ENCODE measurements around the gene UBE3B. TPM values are rescaled to one million over a fixed set of nuclear protein-coding genes. Genes with fewer than 3 reads are reported as not detected.
A peak's percentile ranks its signal among the peaks of the same experiment; 100 is the strongest.
"Not testable (repeated sequence)": the region's sequence is repeated elsewhere in the genome, so short reads cannot be mapped to it uniquely, and the experiment has no call there.

The UBE3B gene
- total RNA-seq (2022) (38.6 and 40.0 TPM in 2 replicates), Bru-seq, nascent RNA (percentile 68 among the genes with signal in this experiment), BruChase-seq, experiment 1, labeled RNA remaining after a 6-hour chase (percentile 78 among the genes with signal in this experiment), BruChase-seq, experiment 2, labeled RNA remaining after a 2-hour chase (percentile 78 among the genes with signal in this experiment)
- long read RNA-seq, full-length matches to known transcripts: 17 of 41 reads
- long read RNA-seq, partial matches to known transcripts: 10 of 41 reads
- long read RNA-seq, other reads (novel, unspliced or antisense): 14 of 41 reads

GRCh38 chr12:109477185-109477962, at the start of gene UBE3B, which contains the start of gene KCTD10:
UBE3B (plus strand) TSS chr12:109477634; CDS start chr12:109483552, 5,918 bp downstream.
KCTD10 (minus strand) TSS chr12:109477300; CDS start chr12:109477262, 38 bp downstream.
- Mint-ChIP-seq H3K4me3 (ENCODE audit: unreplicated experiment) (peak within 1 kb of the TSS; percentile 88), H3K4me1 (ENCODE audit: insufficient read depth, unreplicated experiment) (peaks cover 3% of the 10 kb centered on the region), H3K27ac (ENCODE audit: low read depth, unreplicated experiment) (peak within 1 kb of the TSS; percentile 100), H3K36me3 (ENCODE audit: insufficient read depth, unreplicated experiment) (peaks cover 14% of the 10 kb centered on the region), H3K9me3 (ENCODE audit: unreplicated experiment) (no peaks in the 10 kb centered on the region), H3K27me3 (ENCODE audit: insufficient read depth, unreplicated experiment) (no peaks in the 10 kb centered on the region)
- CTCF ChIA-PET: interaction anchor here (0.7 to 1.5 kb wide), 5 partner anchors 10 to 44 kb away, joined by 3 to 7 read pairs (median 3); no protein-coding TSS in a partner anchor
- POLR2A ChIA-PET: interaction anchor here (0.6 to 8.5 kb wide), 14 partner anchors 9 to 1588 kb away, joined by 3 to 130 read pairs (median 4); partner anchors contain the start of genes MMAB and MVK
- intact Hi-C loops (cut with micrococcal nuclease): loop anchor here (1.0 to 2.0 kb wide), 3 partner anchors 15 to 49 kb away; no protein-coding TSS in a partner anchor
- no peak for TF ChIP-seq CTCF (IDR thresholded peaks at IDR 0.05; ENCODE audit: unreplicated experiment)
- DNase-seq (ENCODE audit: unreplicated experiment): peak; percentile 88
- BruUV-seq (replicated peaks): no TSS peak

- no TSS peak for BruUV-seq (replicated peaks)
- no peaks in the 10 kb centered on the region for H3K9me3 Mint-ChIP-seq (ENCODE audit: unreplicated experiment)
- POLR2A ChIA-PET: interaction anchor here (0.6 to 1.1 kb wide), 5 partner anchors 35 to 347 kb away, joined by 3 to 8 read pairs (median 4); partner anchors contain the start of genes KCTD10 and UBE3B
- intact Hi-C loops (cut with micrococcal nuclease): loop anchor here (1.0 to 2.0 kb wide), 4 partner anchors 49 to 347 kb away; partner anchors contain the start of genes KCTD10 and UBE3B
- peaks cover 7% of the 10 kb centered on the region for H3K4me1 Mint-ChIP-seq (ENCODE audit: insufficient read depth, unreplicated experiment)
- TF ChIP-seq CTCF (IDR thresholded peaks at IDR 0.05; ENCODE audit: unreplicated experiment): peak; percentile 91
- peak; percentile 79 for DNase-seq (ENCODE audit: unreplicated experiment)
- no peaks in the 10 kb centered on the region for H3K36me3 Mint-ChIP-seq (ENCODE audit: insufficient read depth, unreplicated experiment)
- H3K27me3 Mint-ChIP-seq (ENCODE audit: insufficient read depth, unreplicated experiment): peaks cover 16% of the 10 kb centered on the region
- H3K4me3 Mint-ChIP-seq (ENCODE audit: unreplicated experiment): no peak overlapping the region
- CTCF ChIA-PET: interaction anchor here (0.6 to 2.1 kb wide), 37 partner anchors 8 to 1683 kb away, joined by 3 to 13 read pairs (median 4); no protein-coding TSS in a partner anchor
- no peak overlapping the region for H3K27ac Mint-ChIP-seq (ENCODE audit: low read depth, unreplicated experiment)
Observed at GRCh38 chr12:109428037-109428629, 49.3 kb upstream of the UBE3B start.

- not testable (repeated sequence) for BruUV-seq (replicated peaks); H3K9me3 Mint-ChIP-seq (ENCODE audit: unreplicated experiment); DNase-seq (ENCODE audit: unreplicated experiment); H3K4me1 Mint-ChIP-seq (ENCODE audit: insufficient read depth, unreplicated experiment); H3K36me3 Mint-ChIP-seq (ENCODE audit: insufficient read depth, unreplicated experiment); H3K27ac Mint-ChIP-seq (ENCODE audit: low read depth, unreplicated experiment); H3K4me3 Mint-ChIP-seq (ENCODE audit: unreplicated experiment)
- ChIA-PET POLR2A (interaction anchor here (0.9 to 1.3 kb wide), 4 partner anchors 8 to 34 kb away, joined by 3 to 8 read pairs (median 4); no protein-coding TSS in a partner anchor), CTCF (interaction anchor here (0.6 to 2.5 kb wide), 22 partner anchors 8 to 533 kb away, joined by 3 to 13 read pairs (median 5); no protein-coding TSS in a partner anchor)
- intact Hi-C loops (cut with micrococcal nuclease): loop anchor here (1.0 to 2.0 kb wide), 4 partner anchors 48 to 346 kb away; partner anchors contain the start of genes KCTD10 and UBE3B
- peaks cover 15% of the 10 kb centered on the region for H3K27me3 Mint-ChIP-seq (ENCODE audit: insufficient read depth, unreplicated experiment)
Observed at GRCh38 chr12:109428804-109429203, 48.6 kb upstream of the UBE3B start.

- CTCF ChIA-PET: interaction anchor here (0.6 to 2.5 kb wide), 6 partner anchors 8 to 451 kb away, joined by 4 to 13 read pairs (median 4); no protein-coding TSS in a partner anchor
- no peak overlapping the region for H3K27ac Mint-ChIP-seq (ENCODE audit: low read depth, unreplicated experiment)
- H3K27me3 Mint-ChIP-seq (ENCODE audit: insufficient read depth, unreplicated experiment): peaks cover under 1% of the 10 kb centered on the region
- no peak overlapping the region for H3K4me3 Mint-ChIP-seq (ENCODE audit: unreplicated experiment)
- TF ChIP-seq CTCF (IDR thresholded peaks at IDR 0.05; ENCODE audit: unreplicated experiment): no peak
- H3K4me1 Mint-ChIP-seq (ENCODE audit: insufficient read depth, unreplicated experiment): peaks cover 7% of the 10 kb centered on the region
- POLR2A ChIA-PET: interaction anchor here (0.7 kb wide), 1 partner anchor 27 kb away, joined by 3 read pairs; no protein-coding TSS in a partner anchor
- no peaks in the 10 kb centered on the region for H3K36me3 Mint-ChIP-seq (ENCODE audit: insufficient read depth, unreplicated experiment)
- no peak for DNase-seq (ENCODE audit: unreplicated experiment)
- intact Hi-C loops (cut with micrococcal nuclease): no loop called here
- no TSS peak for BruUV-seq (replicated peaks)
- no peaks in the 10 kb centered on the region for H3K9me3 Mint-ChIP-seq (ENCODE audit: unreplicated experiment)
Observed at GRCh38 chr12:109430244-109430643, 47.2 kb upstream of the UBE3B start.

Measured in MCF 10A (cell line).